PFSK-1 (cell line): ENCODE results near the gene KIRREL3.

ENCODE experiments used
- FOXP2 ChIP-seq: optimal IDR thresholded peaks from 2 replicates; pipeline ENCODE3; 2011; ENCODE audit warnings: borderline replicate concordance, control low read depth, inconsistent platforms; ENCODE audit not compliant: insufficient read depth; ENCODE audit errors: extremely low read length, extremely low read depth
- POLR2AphosphoS5 ChIP-seq: IDR thresholded peaks from 2 replicates; pipeline ENCODE4 v1.6.1; 2012; ENCODE audit warnings: low read depth, mild to moderate bottlenecking, control low read depth, low read length, moderate library complexity
- SIN3A ChIP-seq: IDR thresholded peaks from 2 replicates; pipeline ENCODE4 v1.6.1; 2012; ENCODE audit warnings: mild to moderate bottlenecking, low read length, moderate library complexity, borderline replicate concordance; ENCODE audit not compliant: insufficient read depth
- TAF1 ChIP-seq: IDR thresholded peaks from 2 replicates; pipeline ENCODE4 v1.6.1; 2012; ENCODE audit warnings: low read length, control low read depth, borderline replicate concordance; ENCODE audit not compliant: insufficient read depth
- TF ChIP-seq, protein P1 (sequence below), 2 experiments: IDR thresholded peaks; 2 replicates each; pipeline versions ENCODE4 v1.6.1 to v1.8.0; 2011 to 2012; ENCODE audit warnings: low read depth in 2 of 2, low read length in 2 of 2, control low read depth in 1 of 2, inconsistent platforms in 1 of 2, mild to moderate bottlenecking in 1 of 2, moderate library complexity in 1 of 2; ENCODE audit not compliant: insufficient read depth in 1 of 2

The KIRREL3 gene

DNA sequence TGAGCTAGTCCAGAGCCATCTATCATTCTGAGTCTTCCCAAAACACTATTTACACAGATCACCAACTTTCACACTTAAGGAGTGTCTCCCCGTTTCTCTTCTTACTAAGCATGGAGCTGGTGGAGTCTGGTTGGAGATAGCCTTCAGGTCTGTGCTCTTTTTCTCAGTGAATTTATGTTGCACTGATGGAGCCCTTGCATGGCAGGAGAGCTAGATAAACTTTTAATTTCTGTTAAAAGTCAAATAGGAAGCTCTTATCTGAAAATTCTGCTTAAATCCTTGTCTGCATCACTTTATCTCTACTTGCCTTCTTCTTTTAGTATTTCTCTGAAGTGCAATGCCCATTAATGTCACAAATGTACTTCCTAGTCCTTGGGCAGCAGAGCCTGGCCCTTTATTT lies 581.7 kb downstream of the KIRREL3 start:
- no peak for TF ChIP-seq POLR2AphosphoS5
- TF ChIP-seq, protein P1, sequence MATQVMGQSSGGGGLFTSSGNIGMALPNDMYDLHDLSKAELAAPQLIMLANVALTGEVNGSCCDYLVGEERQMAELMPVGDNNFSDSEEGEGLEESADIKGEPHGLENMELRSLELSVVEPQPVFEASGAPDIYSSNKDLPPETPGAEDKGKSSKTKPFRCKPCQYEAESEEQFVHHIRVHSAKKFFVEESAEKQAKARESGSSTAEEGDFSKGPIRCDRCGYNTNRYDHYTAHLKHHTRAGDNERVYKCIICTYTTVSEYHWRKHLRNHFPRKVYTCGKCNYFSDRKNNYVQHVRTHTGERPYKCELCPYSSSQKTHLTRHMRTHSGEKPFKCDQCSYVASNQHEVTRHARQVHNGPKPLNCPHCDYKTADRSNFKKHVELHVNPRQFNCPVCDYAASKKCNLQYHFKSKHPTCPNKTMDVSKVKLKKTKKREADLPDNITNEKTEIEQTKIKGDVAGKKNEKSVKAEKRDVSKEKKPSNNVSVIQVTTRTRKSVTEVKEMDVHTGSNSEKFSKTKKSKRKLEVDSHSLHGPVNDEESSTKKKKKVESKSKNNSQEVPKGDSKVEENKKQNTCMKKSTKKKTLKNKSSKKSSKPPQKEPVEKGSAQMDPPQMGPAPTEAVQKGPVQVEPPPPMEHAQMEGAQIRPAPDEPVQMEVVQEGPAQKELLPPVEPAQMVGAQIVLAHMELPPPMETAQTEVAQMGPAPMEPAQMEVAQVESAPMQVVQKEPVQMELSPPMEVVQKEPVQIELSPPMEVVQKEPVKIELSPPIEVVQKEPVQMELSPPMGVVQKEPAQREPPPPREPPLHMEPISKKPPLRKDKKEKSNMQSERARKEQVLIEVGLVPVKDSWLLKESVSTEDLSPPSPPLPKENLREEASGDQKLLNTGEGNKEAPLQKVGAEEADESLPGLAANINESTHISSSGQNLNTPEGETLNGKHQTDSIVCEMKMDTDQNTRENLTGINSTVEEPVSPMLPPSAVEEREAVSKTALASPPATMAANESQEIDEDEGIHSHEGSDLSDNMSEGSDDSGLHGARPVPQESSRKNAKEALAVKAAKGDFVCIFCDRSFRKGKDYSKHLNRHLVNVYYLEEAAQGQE (IDR thresholded peaks at IDR 0.05; ENCODE audit: insufficient read depth in 1 of 2, low read depth in 2 of 2, low read length in 2 of 2), result no peak
- TF ChIP-seq FOXP2, result no peak
- TF ChIP-seq TAF1, result no peak
- TF ChIP-seq SIN3A, result no peak

DNA sequence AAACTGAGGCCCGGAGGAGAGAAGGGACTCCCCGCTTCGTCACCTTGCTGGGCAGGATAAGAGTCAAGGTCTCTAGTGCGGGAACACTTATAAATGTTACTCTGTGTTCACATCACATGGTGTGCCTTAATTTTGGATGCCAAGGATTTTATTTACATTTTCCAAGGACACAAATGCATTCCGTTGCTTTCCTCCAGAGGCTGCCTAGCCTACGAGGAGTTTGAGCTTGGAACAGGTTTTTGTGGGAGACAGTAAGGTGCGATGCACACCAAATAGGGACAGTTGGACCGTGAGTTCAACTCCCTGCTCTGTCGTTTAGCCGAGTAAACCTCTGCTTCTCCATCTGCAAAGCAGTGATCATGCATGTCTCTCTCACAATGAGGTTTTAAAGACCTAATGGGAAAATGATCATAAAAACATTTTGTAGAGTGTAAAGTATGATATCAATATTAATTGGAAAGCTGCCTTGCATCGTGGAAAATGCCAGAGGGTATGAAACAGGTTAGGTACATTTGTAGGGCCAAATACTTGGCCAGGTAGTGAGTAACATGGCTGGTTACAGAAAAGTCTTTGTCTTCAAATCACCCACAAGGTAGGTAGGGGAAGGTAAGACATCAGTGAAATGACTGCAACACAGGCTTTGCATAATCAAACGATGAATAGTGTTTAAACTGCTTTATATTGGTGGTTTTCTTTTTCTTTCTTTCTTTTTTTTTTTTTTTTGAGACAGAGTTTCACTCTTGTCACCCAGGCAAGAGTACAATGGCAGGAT lies 583.3 kb downstream of the KIRREL3 start:
- TF ChIP-seq, protein P1 (IDR thresholded peaks at IDR 0.05; ENCODE audit: insufficient read depth in 1 of 2, low read depth in 2 of 2, low read length in 2 of 2), result no peak
- no peak for TF ChIP-seq TAF1
- no peak for TF ChIP-seq SIN3A
- no peak for TF ChIP-seq POLR2AphosphoS5
- no peak for TF ChIP-seq FOXP2

DNA sequence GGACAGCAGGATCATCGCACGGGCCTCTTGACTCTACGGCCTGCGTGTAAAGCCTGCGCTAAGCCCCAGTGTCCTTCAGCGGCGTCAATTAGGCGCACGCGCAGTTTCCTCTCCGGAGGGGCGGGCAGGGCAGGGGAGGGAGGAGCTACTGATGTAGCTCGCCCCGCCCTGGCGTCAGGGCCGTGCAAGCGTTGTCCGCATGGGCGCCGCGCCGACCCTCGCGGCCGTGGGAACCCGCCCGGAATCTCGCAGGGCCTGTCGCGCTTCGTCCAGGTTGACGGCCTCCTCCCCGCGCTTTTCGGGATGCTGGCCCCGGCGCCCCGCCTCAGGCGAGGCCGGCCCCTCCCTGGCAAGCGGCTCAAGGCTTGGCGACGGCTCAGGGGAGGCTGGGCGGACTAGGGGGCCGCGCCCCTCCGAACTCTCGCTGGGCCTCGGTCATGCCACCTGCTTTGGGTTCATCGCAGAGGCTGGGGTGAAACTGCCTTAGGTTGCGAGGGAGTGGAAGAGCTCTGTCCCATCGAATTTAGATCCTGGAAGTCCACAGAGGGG lies 584.0 kb downstream of the KIRREL3 start:
- TF ChIP-seq, protein P1 (IDR thresholded peaks at IDR 0.05; ENCODE audit: insufficient read depth in 1 of 2, low read depth in 2 of 2, low read length in 2 of 2), result no peak
- no peak for TF ChIP-seq SIN3A
- no peak for TF ChIP-seq TAF1
- no peak for TF ChIP-seq FOXP2
- no peak for TF ChIP-seq POLR2AphosphoS5

DNA sequence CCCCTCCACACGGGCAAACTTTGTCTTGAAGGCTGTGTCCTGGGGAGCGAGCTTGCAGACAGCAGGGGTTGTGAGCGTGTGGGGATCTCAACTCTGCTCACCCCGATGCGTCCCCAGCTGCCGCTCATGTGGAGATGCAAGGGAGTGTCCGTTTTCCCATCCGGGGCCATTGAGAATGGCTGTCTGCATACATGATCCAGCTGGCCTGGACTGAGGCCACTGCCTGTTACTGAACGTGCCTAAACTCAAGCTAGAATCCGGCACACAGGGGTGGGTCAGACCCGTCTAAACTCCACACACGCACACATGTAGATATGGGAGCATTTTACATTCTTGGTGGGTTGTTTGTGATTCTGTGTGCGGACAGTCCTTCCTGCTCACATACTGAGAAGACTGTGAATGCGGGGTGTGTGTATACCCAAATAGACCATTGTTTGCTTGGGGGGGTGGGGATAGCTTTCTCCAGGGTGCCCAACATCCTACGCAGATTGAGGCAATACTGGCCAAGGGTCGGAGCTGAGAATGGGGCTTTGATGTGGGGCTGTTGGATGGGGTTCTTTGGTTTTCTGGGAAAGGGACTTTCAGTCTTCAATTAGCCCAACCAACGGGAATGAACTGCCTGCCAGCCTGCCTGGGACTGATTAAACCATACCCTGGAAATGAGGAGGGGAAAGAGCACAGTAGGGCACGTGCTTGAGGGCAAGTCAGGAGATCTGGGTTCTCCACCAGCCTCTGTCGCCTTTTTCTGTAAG lies 584.7 kb downstream of the KIRREL3 start:
- TF ChIP-seq, protein P1 (IDR thresholded peaks at IDR 0.05; ENCODE audit: insufficient read depth in 1 of 2, low read depth in 2 of 2, low read length in 2 of 2), result no peak
- TF ChIP-seq POLR2AphosphoS5 (no peak), SIN3A (no peak), TAF1 (no peak), FOXP2 (no peak)
